ENCODE data around the gene FAU. TPM values are rescaled to one million over a fixed set of nuclear protein-coding genes. Genes with fewer than 3 reads are reported as not detected.

The FAU gene
- total RNA-seq, 1 donor from 2014 or later, result 1,041 TPM

DNA sequence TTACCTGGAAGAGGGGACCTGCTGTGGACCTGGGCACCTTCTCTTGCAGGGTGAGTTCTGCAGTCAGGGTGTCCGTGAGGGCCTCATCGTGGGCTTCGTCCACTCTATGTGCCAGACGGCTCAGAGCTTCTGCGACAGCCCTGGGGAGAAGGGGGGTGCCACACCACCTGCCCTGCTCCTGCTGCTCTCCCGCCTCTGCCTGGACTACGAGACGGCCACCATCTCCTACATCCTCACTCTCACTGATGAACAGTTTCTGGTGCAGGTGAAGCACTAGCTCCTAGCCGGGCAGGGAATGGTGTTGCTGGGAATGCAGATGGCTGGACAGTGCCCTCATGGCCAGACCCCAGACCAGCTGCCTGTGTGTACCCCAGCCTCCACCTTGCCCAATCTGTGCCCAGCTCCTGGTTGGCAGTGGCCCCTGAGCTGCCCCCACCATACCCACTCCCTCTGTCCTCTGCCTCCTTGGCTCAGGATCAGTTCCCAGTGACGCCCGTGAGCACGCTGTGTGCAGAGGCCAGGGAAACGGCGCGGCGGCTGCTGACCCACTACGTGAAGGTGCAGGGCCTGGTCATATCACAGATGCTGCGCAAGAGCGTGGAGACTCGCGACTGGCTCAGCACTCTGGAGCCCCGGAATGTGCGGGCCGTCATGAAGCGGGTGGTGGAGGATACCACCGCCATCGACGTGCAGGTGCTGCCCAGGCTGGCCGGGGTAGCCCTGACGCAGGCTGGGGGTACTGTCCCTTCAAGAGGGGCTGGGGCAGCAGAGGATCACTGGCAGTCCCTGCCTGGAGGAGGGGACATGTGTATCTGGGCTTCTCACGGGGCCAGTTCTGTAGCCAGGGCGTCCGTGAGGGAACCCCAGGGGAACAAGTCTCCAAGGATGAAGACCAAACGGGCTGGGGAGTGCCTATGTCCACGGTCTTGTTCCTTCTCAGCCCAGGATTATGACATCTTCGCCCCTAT is 12.4 kb downstream of the FAU start:
- DNase-seq (ENCODE audit: low read depth), result no peak
- H3K4me3 ChIP-seq (ENCODE audit: low read depth, low read length), result no peak overlapping the region
- TF ChIP-seq, protein P1, sequence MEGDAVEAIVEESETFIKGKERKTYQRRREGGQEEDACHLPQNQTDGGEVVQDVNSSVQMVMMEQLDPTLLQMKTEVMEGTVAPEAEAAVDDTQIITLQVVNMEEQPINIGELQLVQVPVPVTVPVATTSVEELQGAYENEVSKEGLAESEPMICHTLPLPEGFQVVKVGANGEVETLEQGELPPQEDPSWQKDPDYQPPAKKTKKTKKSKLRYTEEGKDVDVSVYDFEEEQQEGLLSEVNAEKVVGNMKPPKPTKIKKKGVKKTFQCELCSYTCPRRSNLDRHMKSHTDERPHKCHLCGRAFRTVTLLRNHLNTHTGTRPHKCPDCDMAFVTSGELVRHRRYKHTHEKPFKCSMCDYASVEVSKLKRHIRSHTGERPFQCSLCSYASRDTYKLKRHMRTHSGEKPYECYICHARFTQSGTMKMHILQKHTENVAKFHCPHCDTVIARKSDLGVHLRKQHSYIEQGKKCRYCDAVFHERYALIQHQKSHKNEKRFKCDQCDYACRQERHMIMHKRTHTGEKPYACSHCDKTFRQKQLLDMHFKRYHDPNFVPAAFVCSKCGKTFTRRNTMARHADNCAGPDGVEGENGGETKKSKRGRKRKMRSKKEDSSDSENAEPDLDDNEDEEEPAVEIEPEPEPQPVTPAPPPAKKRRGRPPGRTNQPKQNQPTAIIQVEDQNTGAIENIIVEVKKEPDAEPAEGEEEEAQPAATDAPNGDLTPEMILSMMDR (conservative IDR thresholded peaks at IDR 0.05; ENCODE audit: low read depth, low read length), result no peak

GRCh38 chr11:65108469-65109123 is 13.3 kb downstream of the FAU start:
- TF ChIP-seq, protein P1 (conservative IDR thresholded peaks at IDR 0.05; ENCODE audit: low read depth, low read length), result no peak
- H3K4me3 ChIP-seq (ENCODE audit: low read depth, low read length), result no peak overlapping the region
- no peak for DNase-seq (ENCODE audit: low read depth)

GRCh38 chr11:65107751-65108468 is 14.0 kb downstream of the FAU start:
- H3K4me3 ChIP-seq (ENCODE audit: low read depth, low read length), result no peak overlapping the region
- TF ChIP-seq, protein P1 (conservative IDR thresholded peaks at IDR 0.05; ENCODE audit: low read depth, low read length), result no peak
- DNase-seq (ENCODE audit: low read depth), result no peak

DNA sequence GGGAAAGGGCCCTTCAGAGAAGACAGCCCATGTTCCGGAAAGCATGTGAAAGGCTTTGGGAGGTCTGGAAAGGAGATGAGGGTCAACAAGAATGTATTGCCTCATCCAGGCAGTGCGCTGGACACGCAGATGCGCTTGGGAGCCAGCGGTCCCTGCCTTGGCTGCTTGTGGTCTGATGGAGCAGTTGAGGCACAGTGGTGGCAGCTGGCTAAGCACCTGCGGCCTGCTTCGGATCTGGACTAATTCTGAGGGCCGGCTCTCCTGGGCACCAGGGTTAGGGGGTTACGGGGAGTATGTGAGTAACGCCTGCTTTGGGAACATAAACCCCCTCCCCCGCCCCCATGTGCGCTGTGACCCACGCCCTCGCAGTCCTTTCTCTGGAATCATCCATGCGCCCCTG is 14.9 kb downstream of the FAU start:
- TF ChIP-seq, protein P1 (conservative IDR thresholded peaks at IDR 0.05; ENCODE audit: low read depth, low read length), result no peak
- no peak for DNase-seq (ENCODE audit: low read depth)

GRCh38 chr11:65104628-65105027 is 17.3 kb downstream of the FAU start:
- TF ChIP-seq, protein P1 (conservative IDR thresholded peaks at IDR 0.05; ENCODE audit: low read depth, low read length), result no peak
- no peak for DNase-seq (ENCODE audit: low read depth)
- no peak overlapping the region for H3K4me3 ChIP-seq (ENCODE audit: low read depth, low read length)

More for the DNA sequence above, 14.9 kb downstream of the FAU start:
- H3K4me3 ChIP-seq (ENCODE audit: low read depth, low read length), result no peak overlapping the region

DNA sequence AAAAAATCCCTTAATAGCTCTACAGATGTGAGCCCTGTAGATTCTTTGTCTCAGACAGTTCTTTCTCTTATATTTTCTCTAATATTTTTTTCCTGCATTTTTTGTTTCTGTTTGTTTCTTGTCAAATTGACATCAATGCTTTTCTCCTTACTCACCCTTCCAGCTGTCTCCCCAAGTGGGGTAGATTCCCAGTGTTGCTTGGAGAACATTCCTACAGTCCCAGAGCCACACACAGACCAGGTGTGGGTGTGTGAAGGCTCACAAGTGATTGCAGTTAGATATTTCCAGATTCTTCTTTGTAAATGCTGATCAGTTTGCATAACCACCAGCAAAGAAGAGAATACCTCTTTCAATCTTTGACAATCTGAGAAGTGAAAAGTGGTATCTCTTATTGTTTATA is 18.5 kb downstream of the FAU start:
- no peak for DNase-seq (ENCODE audit: low read depth)
- TF ChIP-seq, protein P1 (conservative IDR thresholded peaks at IDR 0.05; ENCODE audit: low read depth, low read length), result no peak

More for the DNA sequence above, 18.5 kb downstream of the FAU start:
- H3K4me3 ChIP-seq (ENCODE audit: low read depth, low read length), result no peak overlapping the region

Data from epithelial cell of proximal tubule (primary cell).